ENCODE results near the gene SLC22A31.
"Not testable (repeated sequence)": the region's sequence is repeated elsewhere in the genome, so short reads cannot be mapped to it uniquely, and the experiment has no call there.

The SLC22A31 gene

GRCh38 chr16:89178453-89179147, 21.7 kb downstream of the SLC22A31 start:
- no peak for DNase-seq (ENCODE audit: low read depth)

DNA sequence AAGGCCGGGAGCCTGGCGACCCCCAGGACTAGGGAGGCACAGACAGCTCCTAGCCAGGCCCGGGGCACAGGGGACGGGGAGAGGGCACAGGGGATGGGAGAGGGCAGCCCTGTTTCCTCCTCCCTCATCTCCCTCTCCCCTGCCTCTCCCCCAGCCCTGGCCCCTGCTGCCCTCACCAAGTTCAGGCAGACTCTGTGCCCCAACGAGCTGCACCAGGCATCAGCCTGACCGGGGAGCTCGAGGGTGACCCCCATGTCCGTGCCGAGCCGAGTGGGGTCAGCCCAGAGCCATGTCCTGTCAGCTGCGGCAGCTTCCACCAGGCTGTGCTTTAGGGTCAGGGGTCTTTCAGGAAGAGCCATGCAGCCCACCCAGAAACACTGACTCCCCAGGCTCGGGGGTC, 22.8 kb downstream of the SLC22A31 start:
- DNase-seq (ENCODE audit: low read depth), result no peak

- no peak for DNase-seq (ENCODE audit: low read depth)
These were observed 23.6 kb downstream of the SLC22A31 start for GRCh38 chr16:89176717-89177116.

DNA sequence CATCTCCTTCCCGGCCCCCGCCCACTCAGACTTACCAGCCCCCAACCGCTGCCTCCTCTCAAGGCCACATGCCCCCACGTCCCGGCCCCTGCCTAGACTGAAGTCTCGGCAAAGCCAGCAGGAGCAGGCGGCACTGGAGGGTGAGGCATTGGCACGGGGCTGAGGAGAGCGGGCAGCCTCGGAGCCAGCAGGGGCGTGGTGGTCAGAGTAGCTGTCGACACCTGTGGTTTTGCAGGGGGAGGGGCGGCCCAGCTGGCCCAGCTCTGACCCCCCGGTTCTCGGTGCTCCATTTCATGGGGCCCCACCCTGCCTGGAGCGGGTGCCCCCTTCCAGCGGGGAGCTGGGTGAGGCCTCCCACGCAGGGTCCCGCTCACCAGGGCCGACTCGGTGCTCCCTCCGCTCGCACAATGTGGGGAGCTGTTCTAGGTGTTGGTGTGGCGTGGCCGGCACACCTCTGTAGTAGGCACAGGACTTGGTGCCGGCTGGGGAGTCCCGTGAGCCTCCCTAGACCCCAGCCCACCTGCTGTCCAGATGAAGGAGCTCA, 24.1 kb downstream of the SLC22A31 start:
- DNase-seq (ENCODE audit: low read depth), result no peak

GRCh38 chr16:89175280-89176146, 24.8 kb downstream of the SLC22A31 start:
- no peak for DNase-seq (ENCODE audit: low read depth)

DNA sequence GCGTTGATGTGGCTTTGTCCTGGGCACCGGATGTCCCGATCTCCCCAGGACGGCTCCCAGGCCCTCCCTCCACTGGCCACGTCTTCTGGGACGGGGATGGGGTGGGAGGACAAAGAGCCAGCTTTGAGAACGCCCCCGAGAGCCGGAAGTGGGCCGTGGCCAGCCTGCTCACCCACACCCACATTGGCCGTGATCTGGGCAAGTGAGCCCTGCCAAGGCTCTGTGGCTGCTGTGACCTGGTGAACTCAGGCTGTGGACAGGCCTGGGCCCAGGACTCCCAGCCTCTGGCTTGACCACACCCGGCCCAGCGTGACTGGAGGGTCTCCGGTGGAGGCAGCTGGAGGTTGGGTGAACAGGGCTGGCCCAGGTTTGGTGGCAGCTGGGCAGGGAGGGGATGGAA, 25.5 kb downstream of the SLC22A31 start:
- no peak for DNase-seq (ENCODE audit: low read depth)

- DNase-seq (ENCODE audit: low read depth), result no peak
These were observed 26.1 kb downstream of the SLC22A31 start for GRCh38 chr16:89174055-89174827.

DNA sequence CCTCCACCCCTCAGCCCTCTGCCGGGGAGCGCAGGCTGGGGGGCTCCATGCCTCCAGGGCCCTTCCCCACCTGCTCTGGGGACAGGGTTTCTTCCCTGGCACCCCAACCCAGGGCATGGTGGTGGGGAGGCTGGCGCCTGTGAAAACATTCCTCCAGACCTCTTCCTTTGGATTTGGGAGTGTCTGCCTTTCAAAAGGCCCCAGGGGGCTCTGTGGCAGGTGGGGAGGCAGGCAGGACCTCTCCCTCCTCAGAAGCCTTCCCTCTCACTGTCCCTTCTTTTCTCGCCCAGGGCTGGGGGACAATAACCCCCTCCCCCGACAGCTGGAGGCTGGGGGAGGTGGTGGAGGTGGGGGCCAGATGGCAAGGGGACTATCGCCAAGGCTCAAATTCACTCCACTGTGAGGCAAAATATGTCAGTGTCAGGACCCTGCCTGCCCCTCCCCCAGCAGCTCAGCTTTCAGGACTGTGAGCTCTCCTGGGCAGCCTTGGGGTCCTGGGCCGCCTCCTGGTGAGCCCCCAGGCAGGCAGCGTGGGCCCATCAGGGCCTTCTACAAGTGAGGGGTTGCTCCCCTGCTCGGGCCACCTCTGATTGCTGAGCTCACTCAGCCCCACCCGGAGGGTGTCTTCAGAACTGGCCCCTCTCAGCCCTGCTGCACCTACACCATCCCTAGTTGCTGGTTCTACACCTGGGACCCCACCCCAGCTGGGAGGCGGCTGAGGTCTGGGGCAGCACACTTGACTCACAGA, 27.0 kb downstream of the SLC22A31 start:
- no peak for DNase-seq (ENCODE audit: low read depth)

DNA sequence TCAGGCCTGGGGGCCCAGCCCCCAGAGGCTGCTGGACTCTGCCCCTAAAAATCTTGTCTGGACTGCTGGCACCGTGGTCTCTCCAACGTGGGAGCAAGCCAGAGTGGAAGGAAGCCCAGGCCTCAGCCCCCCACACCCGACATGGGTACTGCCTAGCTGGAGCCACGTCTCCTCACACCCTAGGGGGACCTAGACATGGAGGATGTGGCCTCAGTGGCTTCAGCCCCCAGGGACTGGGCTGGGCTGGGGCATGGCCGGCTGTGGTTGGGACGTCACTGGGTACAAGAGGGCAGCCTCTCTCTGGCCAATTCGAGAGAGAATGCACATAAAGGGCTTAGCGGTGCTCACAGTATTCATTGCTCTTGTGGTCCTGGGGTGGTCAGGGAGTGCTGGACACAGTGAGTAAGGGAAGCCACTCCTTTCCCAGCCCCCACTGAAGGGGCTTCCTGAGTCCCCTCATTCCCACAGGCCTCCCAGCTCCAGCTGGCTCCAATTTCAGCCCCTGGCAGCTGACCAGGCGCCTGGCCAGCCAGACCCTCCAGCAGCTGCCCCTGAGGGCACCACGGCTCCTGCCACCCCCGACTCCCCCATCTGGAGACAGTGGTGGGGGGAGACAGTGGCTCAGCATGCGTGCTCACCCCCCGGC, 27.7 kb downstream of the SLC22A31 start:
- DNase-seq (ENCODE audit: low read depth), result no peak

GRCh38 chr16:89172171-89172527, 28.2 kb downstream of the SLC22A31 start:
- no peak for DNase-seq (ENCODE audit: low read depth)

GRCh38 chr16:89171216-89172170, 28.8 kb downstream of the SLC22A31 start, which contains the start of gene CDH15:
Gene CDH15 (plus strand): TSS chr16:89171748. CDS start chr16:89171832, 84 bp downstream.
- peak; percentile 80 for DNase-seq (ENCODE audit: low read depth)

DNA sequence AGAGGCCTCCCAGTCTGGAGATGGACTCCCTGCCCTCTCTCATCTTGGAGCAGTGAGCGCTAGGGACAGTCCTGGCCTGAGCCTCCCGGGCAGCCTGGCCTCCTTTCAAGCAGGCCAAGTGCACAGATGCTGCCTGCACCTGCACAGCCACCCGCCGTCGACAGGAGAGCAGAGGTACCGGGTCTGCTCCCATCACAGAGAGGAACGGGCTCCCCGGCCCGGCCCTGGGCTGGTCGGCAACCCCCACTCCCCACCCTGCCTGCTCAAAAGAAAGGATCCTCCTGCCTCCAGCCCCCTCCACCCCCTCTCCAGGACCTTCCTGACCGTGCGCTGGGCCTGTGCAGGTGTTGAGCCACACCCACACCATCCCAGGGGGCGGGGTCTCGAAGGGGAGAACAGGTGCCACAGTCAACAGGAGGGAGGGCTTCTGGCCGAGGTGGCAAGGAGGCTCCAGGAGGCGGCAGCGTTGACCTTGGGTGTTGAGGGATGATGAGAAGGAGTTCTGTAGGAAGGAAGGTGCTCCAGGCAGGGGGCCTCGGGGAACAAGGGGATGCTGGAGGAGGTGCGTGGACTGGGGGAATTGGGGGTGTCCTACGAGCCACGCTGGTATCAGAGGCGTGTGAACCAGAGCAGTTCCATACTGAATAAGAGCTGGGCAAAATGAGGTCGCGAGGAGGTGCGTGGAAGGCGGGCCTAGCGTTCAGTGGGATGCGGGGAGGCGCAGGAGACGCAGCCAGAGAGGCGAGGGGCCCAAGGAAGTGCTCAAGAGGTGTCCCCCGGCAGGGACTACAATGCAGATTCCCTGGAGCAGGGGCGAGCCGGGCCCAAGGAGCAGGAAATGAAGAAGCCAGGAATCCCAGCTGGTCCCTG, 29.8 kb downstream of the SLC22A31 start:
- no peak for DNase-seq (ENCODE audit: low read depth)

DNA sequence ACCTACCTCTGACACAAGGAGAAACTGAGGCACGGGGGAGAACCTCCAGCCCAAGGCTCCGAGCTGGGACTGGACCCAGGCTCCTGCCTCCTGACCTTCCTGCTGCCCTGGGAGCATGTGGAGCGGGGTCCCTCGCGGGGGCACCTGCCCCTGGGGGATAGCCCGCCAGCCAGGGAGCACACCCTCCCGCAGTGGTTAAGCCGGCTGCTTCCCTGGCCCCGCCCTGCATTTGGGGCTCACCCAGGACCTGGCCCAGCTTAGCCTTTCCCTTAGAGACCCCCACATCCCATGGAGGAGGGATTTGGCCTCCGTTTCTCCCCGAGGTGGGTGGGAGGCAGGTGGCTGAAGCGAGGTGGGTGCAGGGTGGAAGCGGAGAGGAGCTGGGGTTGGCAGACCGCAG, 30.6 kb downstream of the SLC22A31 start:
- no peak for DNase-seq (ENCODE audit: low read depth)

DNA sequence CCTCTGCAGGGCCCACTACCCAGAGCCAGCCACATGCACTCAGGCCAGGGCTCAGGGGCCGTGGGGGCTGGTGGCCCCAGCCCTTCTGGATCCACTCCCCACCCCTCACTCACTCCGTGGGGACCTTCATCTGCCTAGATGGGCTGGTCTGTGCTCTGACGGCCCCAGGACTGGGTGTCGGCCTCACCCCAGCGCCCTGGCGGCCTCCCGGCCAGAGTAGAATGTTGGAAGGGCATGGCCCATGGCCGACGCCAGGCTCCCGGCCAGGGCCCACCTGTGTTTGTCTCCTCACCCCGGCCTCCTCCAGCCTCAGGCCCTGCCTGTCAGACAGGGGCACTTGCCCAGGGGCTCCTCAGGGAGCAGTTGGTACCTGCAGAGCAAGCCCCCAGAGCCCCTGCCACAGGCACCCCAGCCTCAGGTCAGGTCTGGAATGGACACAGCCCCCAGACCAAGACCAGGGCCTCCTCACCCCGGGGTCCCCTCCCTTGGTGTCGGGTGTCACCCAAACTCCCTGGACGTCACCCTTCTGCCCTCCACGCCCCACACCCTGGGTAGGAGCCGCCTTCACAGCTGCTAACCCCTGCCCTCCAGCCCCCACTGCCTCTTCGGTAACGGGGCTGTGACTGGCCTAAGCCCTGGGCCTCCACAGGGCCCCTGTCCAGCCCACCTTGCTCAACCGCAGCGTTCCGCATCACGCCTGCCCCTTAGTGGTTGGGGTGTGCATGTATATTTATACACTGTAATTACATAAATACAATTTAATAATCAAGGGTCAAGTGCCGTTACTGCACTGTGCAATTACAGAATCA, 31.8 kb downstream of the SLC22A31 start:
- no peak for DNase-seq (ENCODE audit: low read depth)

- DNase-seq (ENCODE audit: low read depth), result peak; percentile 75
These were observed 32.9 kb downstream of the SLC22A31 start for GRCh38 chr16:89167425-89167941.

- DNase-seq (ENCODE audit: low read depth), result no peak
These were observed 33.5 kb downstream of the SLC22A31 start for GRCh38 chr16:89166696-89167424.

DNA sequence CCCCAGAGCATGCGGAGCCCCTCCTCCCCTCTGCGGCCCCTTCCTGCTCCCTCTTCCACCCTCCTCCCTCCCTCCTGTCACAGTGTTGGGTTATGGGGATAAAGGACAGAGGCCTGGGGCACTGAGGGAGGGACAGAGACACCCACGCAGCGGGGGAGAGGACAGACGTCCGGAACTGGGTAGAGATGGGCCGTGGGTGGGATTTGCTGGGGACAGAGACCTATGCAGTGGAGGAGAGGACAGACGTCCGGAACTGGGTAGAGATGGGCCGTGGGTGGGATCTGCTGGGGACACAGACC, 34.7 kb downstream of the SLC22A31 start:
- not testable (repeated sequence) for DNase-seq (ENCODE audit: low read depth)
